NCI-H2107 (cell line): Measurements from ENCODE around the gene SLC24A1.
A peak's percentile ranks its signal among the peaks of the same experiment; 100 is the strongest.

ENCODE experiments used
- DNase-seq: peaks from one replicate; lab custom pipeline; 2025; lab: John Stamatoyannopoulos, UW

The SLC24A1 gene

GRCh38 chr15:65618560-65619109 is 3.1 kb upstream of the SLC24A1 start:
- DNase-seq: no peak

DNA sequence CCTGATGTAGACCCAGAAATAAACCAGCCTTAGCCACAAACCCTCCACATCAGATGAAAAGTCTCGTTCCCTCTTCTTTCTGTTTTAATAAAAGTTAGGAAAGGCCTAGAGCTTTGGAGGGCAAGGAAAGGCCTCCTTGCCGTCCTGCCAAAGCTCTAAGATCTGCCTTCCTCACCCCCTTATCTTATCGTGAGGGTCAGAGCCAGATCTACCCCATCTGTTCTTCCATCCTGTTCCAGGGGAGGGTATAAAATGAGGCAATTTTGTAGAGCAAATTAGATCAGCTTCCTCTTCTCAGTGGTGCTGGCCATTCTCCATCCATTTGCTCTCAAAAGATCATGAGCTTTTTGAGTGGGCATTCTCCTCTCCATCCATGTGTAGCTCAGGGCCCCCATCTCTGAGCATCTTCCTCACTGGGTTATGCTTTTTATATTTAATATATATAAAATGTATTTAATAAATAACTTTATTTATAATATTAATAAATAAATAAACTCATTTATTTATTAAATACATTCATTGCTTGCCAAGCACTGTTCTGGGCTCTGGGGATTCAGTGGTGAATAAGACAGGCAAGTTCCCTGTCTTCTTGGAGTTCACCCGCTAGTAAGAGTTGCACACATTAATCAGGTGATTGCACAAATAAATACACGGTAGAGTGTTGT is 2.0 kb upstream of the SLC24A1 start:
- no peak for DNase-seq

GRCh38 chr15:65620833-65621232 is 905 bp upstream of the SLC24A1 start:
- DNase-seq: no peak

GRCh38 chr15:65623103-65623502 is 1.4 kb downstream of the SLC24A1 start:
- DNase-seq: no peak

- DNase-seq: no peak
Measured at GRCh38 chr15:65626856-65627255, 5.1 kb downstream of the SLC24A1 start.

GRCh38 chr15:65629548-65629947 is 7.8 kb downstream of the SLC24A1 start:
- DNase-seq: no peak

DNA sequence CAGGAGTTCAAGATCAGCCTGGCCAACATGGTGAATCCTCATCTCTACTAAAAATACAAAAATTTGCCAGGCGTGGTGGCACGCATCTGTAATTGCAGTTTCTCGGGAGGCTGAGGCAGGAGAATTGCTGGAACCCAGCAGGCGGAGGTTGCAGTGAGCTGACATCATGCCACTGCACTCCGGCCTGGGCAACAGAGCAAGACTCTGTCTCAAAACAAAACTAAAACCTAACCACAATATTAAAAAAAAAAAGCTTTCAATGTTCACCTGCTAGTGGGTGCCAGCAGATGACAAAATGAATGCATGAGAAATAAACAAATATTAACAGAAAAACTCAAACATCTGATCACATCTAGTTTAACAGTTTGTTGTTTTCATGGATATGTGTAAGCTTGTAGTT is 9.0 kb downstream of the SLC24A1 start:
- DNase-seq: no peak

GRCh38 chr15:65631503-65631902 is 9.8 kb downstream of the SLC24A1 start:
- DNase-seq: no peak

GRCh38 chr15:65632780-65633375 is 11.1 kb downstream of the SLC24A1 start:
- DNase-seq: no peak

DNA sequence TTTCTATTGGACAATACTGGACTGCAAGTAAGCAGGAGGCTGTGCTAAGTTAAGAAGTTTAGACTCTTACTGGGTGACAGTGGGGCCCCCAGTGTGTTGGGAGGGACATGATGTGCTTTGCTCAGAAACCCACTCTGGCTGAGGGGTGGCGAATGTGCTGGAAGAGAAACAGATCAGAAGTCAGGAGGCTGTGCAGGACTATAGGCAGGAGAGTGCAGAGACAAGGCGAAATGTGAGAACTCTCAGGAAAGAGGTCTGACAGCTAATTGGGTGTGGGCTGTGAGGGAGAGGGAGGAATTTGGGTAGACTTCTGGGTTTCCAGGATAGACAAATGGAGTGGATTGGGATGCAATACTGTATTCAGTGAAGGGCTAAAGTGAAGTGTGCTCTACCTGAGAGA is 12.0 kb downstream of the SLC24A1 start:
- DNase-seq: no peak

GRCh38 chr15:65634356-65634755 is 12.6 kb downstream of the SLC24A1 start:
- DNase-seq: no peak

- DNase-seq: no peak
Measured at GRCh38 chr15:65638109-65638508, 16.4 kb downstream of the SLC24A1 start.

- peak; percentile 7 for DNase-seq
Measured at GRCh38 chr15:65638681-65639089, 16.9 kb downstream of the SLC24A1 start.

DNA sequence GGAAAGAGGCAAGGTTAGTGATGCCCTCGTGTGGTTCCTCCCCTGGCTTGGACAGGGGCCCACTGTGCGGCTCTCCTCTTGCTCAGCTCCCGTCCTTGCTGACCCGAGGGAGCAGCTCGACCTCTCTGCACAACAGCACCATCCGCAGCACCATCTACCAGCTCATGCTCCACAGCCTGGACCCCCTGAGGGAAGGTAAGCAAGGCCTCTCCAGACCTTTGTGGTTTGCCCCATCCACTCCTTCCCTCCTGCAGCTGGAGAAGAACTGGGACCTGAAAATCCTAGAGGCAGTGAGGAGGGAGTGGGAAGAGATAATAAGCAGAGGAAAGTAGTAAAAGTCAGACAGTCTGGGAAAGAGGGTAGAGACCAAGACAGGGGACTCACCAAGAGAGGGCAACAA is 17.8 kb downstream of the SLC24A1 start:
- no peak for DNase-seq

GRCh38 chr15:65641768-65642475 is 20.2 kb downstream of the SLC24A1 start:
- no peak for DNase-seq

DNA sequence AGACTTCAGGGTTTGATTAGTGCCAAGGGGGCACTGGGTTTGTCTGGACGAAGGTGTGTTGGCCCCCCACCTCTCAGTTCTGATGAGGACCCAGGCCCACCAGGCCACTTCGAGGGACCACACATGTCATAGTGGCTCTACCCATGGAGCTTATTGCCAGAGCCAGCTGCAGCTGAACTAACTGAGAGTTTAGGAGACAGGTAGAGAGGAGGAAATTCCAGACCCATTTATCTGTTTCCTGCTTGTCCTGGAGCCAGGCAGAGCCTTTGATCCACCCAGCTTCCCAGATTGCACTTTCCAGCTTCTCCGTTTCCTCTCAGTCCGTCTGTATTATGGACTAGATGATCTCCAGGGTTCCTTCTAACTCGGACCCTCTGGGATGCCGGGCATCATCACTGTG is 20.9 kb downstream of the SLC24A1 start:
- no peak for DNase-seq

- no peak for DNase-seq
Measured at GRCh38 chr15:65644282-65644681, 22.5 kb downstream of the SLC24A1 start.

GRCh38 chr15:65645392-65645791 is 23.7 kb downstream of the SLC24A1 start:
- no peak for DNase-seq

- DNase-seq: no peak
Measured at GRCh38 chr15:65646486-65646885, 24.7 kb downstream of the SLC24A1 start.

DNA sequence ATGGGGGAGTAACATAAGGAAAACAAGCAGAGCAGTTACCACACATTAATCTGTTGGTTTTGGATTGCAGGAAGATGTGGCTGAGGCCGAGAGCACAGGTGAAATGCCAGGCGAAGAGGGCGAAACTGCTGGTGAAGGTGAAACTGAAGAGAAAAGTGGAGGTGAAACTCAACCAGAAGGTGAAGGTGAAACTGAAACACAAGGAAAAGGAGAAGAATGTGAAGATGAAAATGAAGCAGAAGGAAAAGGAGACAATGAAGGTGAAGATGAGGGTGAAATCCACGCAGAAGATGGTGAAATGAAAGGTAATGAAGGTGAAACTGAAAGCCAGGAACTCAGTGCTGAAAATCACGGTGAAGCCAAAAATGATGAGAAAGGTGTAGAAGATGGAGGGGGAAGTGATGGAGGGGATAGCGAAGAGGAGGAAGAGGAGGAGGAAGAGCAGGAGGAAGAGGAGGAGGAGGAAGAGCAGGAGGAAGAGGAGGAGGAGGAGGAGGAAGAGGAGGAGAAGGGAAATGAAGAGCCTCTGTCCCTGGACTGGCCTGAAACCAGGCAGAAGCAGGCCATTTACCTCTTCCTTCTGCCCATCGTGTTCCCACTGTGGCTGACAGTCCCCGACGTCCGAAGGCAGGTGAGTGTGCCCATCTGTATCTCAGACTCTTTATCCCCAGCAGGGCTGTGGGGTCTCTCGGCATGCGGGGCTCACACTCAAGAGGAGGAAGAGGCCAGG is 28.7 kb downstream of the SLC24A1 start:
- DNase-seq: no peak

GRCh38 chr15:65651042-65651322 is 29.2 kb downstream of the SLC24A1 start:
- no peak for DNase-seq

DNA sequence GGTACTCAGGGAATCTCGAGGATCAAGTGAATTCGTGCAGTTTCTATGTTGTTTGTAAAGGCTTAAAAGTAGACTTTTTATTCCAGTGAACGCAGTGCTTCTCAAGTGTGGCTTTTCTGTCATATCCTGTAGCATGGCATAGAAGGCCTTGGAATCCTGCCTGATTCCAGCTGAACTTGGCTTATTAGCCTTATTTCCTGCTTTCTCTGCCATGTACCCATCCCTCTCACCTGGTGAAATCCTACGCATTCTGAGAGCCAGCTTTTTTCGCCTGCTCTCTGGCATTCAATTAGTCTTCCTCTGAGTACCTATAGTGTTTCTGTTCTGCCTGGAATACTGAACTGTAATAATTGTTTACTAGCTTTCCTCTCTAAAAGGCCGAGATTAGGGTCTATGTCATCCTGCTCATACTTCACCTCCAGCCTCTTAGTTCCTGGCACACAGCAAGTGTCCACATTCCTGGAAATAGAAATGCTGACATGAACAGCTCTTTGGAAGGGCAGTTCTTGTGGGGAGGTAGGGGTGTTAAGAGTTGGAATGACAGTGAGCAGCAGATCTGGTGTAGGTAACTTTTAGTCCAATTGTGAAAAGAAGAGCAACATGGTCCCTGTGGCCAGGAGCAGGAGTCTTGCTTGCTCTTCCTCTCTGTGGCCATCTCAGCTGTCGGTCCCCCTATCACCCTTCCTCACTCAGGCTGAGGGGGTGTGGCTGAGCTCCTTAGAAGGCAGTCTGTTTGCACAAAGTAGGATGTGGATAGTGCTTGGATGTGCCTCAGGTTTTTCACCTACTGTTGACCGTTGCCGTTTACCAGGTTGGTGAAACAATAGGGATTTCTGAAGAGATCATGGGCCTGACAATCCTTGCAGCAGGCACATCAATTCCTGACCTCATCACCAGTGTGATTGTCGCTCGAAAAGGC is 30.4 kb downstream of the SLC24A1 start:
- no peak for DNase-seq
